Stimulated activated CD4-positive, alpha-beta T cell treated with anti-CD3 and anti-CD28 coated beads, Interleukin-2, amount 100 ng/mL, for 4 hours (primary cell): ENCODE measurements around the gene C14orf93.
"Not testable (repeated sequence)": the region's sequence is repeated elsewhere in the genome, so short reads cannot be mapped to it uniquely, and the experiment has no call there.

Experiments used
- DNase-seq: peaks from one replicate; pipeline ENCODE4 v3.0.0-alpha.2; 2020; ENCODE audit warnings: low read depth

C14orf93 gene

DNA sequence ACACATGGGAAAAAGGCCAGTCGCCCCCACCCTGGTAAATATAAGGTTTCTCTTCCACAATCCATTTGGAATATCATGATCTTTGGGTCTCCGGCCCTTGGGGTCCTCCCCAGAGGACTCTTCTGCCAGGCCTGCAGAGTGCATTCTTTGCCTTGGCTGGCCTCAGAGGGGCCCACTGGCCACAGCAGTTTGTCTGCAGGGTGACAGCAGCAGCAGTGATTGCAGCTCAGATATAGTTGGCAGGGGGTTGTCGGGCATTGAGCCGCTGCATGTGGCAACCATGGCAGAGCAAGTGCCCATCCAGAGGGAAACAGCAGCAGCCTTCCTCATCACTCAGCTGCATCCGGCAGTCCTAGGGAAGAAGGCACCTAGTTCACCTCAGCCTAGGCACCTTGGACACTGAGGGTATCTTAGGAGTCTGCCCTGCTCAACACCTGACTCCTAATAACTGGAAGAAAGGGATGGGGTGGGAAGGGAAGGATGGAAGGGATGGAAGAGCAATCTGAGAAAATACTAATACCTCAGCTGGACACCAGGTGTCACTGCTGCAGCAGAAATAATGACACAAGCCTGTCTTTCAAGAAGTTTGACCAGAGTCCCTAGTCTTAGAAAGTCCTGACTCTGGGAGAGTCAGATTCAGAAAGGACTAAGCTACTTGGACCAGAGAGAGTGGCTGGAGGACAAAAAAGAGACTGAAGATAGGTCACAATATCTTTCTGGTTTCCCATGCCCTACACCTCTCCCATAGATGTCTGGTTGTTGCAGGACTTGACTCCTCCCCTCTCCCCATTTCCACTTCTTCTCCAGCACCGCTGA, 36.5 kb downstream of the C14orf93 start:
- DNase-seq = no peak

DNA sequence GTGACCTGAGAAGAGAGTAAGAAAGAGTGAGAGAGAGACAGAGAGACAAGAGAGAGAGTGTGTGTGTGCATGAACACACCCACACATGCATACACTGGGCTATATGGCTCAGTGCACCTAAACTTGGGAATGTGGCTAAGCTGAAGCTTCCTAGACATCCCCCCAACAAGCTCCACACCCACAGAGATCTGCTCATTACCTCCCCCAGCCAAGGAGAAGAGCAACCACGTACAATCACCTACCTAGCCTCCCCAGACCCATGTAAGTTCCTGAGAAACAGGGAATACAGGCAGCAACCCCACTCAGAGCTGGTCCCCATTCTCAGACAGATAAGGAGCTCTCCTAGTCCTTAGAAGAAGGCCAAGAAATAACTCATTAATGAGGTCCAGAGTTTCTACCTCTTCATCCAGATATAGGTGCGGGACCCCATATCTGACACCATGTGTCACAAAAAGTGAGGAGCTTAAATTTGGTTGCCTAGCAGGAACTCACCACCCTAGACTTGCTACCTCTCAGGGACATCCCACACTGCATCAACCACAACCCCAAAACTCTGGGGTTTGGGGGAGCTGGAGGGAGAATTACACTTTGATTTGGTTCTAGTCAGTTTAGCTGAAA, 37.5 kb downstream of the C14orf93 start:
- no peak for DNase-seq

DNA sequence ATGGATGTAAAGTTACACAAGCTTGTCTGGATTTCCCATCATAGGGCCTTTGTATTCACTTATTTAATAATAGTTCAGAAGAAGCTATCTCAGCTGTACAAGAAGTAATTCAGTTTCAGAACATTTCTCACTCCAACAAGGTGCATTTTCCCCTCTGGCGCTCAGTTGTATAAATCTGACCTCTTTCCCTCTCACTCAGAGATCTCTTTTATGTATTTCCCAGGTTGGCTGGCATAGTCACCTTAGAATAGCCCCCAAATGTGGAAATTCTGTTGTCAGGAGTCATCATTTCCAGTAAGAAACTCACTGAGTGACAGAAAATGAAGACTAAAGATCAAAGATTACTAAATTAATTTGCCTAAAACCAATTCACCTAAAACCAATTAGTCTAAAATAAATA, 38.8 kb downstream of the C14orf93 start:
- DNase-seq = no peak

DNA sequence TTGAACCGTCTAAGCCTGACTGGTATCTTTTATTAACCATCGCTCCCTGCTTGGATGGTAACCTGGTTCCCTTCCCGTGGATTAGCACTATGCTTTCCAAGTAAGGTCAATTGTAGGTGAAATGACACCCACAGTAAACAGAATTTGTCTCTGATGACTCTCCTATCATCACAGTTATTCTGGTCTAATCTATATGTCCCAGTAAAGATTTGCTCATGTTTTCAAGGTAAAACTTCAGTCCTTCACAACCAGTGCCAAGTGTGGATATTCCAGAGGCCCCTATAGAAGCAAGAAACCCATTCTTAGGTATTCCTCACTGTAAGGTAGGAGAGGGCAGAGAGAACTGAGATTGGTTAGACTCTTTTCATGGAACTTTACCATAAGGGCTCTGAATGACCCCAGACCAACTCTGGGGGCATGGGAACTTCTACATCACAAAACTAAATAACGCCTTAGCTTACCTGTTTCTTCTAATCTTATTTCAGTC, 43.1 kb downstream of the C14orf93 start:
- no peak for DNase-seq

DNA sequence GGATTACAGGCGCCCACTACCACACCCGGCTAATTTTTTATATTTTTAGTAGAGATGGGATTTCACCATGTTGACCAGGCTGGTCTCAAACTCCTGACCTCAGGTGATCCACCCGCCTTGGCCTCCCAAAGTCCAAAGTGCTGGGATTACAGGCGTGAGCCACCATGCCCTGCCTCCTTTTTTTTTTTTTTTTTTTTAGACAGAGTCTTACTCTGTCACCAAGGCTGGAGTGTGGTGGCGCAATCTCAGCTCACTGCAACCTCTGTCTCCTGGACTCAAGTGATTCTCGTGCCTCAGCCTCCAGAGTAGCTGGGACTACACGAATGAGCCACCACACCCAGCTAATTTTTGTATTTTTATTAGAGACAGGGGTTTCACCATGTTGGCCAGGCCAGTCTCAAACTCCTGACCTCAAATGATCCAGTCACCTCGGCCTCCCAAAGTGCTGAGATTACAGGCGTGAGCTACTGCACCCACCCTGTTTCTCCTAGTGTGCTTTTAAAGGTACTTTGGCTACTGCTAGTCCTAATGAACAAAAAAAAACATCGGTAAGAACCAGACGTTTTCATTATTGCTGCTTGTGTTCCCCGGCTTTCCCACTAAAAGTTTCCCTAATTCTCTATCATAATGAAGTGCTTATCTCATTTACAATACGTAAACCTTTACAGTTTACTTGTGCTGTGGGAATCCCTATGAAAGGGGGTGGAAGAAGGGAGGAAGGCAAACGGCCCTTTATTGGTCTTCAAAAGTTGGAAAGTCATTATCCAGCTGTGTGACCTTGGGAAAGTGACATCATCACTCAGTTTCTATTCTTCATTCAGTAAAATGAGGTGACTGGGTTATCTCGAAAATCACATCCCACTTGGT, 43.8 kb downstream of the C14orf93 start:
- DNase-seq = not testable (repeated sequence)

DNA sequence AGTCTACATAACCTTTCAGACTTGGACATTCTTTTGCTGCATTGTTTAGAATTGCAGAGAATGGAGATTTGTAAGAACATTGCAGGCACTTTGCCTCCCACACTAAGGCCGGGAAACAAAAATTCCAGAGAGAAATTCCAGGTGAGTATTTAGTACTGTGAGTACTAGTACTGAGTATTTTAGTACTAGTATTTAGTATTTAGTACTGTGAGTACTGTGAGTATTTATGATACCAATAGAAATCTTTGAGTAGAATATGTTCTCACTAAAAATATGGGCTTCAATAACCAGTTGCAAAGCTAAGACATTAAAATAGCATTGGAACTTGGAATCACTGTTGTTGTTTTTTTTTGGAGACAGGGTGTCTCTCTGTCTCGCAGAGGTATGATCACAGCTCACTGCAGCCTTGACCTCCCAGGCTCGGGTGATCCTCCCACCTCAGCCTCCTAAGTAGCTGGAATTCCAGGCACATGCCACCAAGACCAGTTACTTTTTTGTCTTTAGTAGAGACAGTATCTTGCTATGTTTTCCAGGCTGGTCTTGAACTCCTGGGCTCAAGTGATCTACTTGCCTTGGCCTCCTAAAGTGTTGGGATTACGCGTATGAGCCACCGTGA, 47.8 kb downstream of the C14orf93 start:
- DNase-seq = no peak

DNA sequence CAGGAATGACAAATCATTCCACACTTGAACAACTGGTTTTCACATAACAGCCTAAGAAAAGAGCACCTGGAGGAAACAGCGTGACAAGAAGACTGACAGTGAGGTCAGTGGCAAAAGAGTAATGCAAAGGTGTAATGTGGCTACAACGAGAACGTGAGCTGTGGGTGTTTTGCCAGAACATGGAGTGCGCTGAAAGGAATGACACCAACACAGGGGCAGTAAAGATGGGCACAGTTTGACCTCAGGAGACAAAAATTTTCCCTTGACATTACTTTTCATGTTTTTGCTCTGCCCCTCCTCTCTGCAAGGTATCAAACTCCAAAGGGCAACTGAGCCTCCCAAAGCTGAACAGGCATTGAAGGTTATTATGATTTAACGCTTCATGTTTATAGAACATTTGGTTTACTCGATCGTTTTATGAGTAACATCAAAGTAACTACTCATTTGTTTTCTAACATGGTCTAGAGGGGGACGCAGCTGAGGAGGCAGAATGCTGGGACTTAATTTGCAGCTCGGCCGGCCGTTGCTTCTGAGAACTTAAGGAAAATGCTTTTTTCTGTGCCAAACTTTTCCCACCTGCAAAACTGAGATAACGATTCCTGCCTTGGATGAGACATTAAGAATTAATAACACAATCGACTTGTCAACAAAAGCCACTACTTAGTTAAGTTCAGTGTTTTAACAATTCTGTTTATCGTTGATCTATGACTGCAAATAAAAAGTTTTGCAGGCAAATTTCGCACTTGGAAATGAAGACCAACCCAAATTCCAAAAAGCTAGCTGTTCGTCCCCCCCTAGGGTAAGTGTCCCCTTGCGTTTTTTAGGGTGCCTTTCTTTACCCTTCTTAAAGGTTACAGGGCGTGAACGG, 54.0 kb downstream of the C14orf93 start:
- DNase-seq = no peak

DNA sequence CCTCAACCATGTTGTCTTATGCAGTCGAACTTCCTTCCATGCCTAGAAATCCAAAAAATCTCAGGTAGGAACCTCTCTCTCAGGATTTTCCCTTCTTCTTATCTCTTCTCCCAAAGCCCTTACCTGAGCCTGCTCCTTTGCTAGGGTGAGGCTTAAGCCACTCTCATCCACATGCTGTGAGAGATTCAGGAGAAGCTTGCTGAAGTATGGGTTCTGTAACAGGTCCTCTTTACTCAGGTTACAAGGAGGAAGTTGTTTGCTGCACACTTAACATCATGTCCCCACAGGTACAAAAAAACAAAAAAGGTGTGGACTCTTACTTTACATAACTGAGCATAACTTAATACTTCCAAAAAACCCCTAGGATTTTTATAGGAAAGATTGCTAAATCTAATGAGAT, 57.5 kb downstream of the C14orf93 start:
- DNase-seq = no peak

DNA sequence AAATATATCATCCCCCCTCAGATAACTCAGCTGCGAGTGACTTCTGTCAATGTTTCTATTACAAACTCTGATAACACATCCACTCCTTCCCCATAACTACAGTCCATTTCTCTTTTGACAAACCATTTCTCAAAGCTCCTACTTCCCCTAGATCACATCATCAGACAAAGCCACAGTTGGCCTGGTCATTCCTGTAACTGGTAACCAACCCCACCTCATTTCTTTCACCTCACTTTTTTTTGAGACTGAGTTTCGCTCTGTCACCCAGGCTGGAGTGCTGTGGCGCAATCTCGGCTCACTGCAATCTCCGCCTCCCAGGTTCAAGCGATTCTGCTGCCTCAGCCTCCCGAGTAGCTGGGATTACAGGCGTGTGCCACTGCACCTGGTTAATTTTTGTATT, 58.1 kb downstream of the C14orf93 start:
- DNase-seq = not testable (repeated sequence)

DNA sequence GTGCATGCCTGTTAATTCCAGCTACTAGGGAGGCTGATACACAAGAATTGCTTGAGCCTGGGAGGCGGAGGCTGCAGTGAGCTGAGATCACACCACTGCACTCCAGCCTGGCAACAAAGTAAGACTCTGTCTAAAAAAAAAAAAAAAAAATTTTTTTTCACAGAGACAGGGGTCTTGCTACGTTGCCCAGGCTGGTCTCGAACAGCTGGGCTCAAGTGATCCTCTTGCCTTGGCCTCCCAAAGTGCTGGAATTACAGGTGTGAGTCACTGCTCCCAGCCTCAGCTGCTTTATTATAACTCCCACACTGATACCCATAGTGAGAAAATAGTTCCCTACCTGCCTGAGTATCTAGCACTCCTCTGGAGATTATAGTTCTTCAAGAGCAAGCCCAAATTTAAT, 64.3 kb downstream of the C14orf93 start:
- DNase-seq = no peak

DNA sequence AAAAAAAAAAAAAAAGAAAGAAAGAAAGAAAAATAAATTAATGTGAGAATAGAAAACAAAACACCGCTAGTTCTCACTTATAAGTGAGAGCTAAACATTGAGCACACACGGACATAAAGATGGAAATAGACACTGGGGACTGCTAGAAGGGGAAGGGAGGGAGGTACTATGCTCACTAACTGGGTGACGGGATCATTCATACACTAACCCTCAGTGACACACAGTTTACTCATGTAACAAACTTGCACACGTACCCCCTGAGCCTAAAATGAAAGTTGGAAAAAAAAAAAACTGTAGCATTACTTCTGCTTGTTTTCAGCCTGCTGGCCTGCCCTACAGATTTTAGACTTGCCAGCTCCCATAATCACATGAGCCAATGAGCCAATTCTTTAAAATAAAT, 70.3 kb downstream of the C14orf93 start:
- DNase-seq = no peak
